ENCODE measurements around the gene POU1F1. TPM values are rescaled to one million over a fixed set of nuclear protein-coding genes. Genes with fewer than 3 reads are reported as not detected.

The POU1F1 gene
- total RNA-seq, 2 donors from 2014 or later = 0.51 TPM; not detected in 1

DNA sequence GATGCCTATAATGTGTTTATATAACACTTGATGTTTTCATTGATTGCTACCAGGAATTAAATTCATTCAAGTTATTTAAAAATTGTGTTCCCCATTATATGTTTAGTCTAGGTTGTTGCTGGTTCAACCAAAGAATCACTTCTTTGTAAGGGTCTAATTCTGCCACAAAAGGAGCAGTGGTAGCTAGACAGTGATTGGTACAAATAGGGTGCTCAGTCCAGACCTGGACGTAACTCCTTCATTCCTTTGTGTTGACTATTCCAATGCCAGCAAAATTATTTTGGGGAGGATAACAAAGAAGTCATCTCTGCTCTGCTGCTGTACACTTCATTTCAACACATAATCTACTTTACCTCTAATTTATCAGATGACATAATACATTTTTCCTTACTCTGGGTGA is 48.1 kb downstream of the POU1F1 start:
- intact Hi-C loops (cut with DNase I) = no loop called here
- no peak for DNase-seq (ENCODE audit: low spot score)
- Histone ChIP-seq H3K36me3 (no peaks in the 10 kb centered on the region), H3K27ac (peak overlapping the region; percentile 96 to 98), H3K4me3 (peak overlapping the region; percentile 80 to 87), H3K9me3 (no peaks in the 10 kb centered on the region), H3K4me1 (replicated peaks) (no peaks in the 10 kb centered on the region), H3K27me3 (replicated peaks; ENCODE audit: insufficient read depth) (no peaks in the 10 kb centered on the region)
- TF ChIP-seq POLR2AphosphoS5 (IDR thresholded peaks at IDR 0.05) (no peak), POLR2A (IDR thresholded peaks at IDR 0.05) (no peak)
- TF ChIP-seq, protein P1, sequence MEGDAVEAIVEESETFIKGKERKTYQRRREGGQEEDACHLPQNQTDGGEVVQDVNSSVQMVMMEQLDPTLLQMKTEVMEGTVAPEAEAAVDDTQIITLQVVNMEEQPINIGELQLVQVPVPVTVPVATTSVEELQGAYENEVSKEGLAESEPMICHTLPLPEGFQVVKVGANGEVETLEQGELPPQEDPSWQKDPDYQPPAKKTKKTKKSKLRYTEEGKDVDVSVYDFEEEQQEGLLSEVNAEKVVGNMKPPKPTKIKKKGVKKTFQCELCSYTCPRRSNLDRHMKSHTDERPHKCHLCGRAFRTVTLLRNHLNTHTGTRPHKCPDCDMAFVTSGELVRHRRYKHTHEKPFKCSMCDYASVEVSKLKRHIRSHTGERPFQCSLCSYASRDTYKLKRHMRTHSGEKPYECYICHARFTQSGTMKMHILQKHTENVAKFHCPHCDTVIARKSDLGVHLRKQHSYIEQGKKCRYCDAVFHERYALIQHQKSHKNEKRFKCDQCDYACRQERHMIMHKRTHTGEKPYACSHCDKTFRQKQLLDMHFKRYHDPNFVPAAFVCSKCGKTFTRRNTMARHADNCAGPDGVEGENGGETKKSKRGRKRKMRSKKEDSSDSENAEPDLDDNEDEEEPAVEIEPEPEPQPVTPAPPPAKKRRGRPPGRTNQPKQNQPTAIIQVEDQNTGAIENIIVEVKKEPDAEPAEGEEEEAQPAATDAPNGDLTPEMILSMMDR (IDR thresholded peaks at IDR 0.05) = no peak
- WGBS = 12% methylated on average over 1 of the region's 1 CpG

DNA sequence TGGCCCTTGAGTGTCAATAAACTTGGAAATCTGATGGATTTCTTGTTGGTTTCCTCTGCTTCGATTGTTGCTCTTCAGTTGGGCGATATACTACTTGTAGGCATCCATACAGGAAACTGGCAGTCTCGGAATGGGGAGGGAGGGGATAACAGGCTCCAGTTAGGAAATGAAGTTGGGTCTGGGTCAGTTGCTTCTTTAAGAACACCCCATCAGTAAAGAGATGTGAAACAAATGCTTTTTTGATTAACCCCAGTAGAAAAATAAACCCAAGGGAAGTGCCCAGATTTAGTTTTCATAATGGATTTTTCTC is 48.6 kb downstream of the POU1F1 start:
- WGBS = 0% methylated on average over 3 of the region's 3 CpGs
- Histone ChIP-seq H3K9me3 (no peaks in the 10 kb centered on the region), H3K36me3 (no peaks in the 10 kb centered on the region), H3K27ac (peak overlapping the region; percentile 96 to 98), H3K4me1 (replicated peaks) (no peaks in the 10 kb centered on the region), H3K4me3 (peak overlapping the region; percentile 80 to 87), H3K27me3 (replicated peaks; ENCODE audit: insufficient read depth) (no peaks in the 10 kb centered on the region)
- intact Hi-C loops (cut with DNase I) = no loop called here
- TF ChIP-seq POLR2AphosphoS5 (IDR thresholded peaks at IDR 0.05) (no peak), POLR2A (IDR thresholded peaks at IDR 0.05) (no peak)
- TF ChIP-seq, protein P1 (IDR thresholded peaks at IDR 0.05) = no peak
- no peak for DNase-seq (ENCODE audit: low spot score)

DNA sequence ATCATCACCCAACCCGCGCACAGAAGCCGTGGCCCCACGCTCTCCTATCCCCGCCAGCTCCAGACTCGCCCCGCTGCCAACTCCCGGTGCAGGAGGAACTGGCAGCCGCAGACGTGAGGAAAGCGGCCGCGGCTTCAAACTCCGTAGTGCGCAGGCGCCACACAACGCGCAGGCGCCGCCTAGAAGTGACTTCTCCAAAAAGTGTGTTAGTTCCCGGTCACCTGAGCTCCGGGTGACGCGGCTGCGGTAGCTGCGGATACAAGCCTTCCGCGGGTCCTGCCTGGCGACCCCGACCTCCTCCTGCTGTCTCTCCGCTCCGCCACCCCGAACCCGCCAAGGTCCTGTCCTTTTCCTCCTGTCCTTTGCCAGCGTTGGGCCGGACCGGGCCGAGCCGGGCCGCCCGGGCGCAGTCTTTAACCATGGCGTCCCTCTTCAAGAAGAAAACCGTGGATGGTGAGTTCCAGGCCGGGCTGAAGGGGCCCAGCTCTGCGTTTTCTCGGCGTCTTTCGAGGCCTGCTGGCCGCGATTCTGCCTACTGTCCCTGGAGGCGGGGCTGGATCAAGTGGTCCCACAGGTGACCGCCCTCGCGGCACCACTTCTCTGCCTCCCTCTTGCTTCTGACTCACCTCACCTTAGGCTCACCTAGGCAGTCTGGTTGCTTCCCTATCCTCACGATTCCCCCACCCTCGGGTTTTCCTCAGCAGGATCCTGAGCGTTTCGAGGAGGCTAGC is 49.1 kb downstream of the POU1F1 start, which contains the start of gene CHMP2B:
Gene CHMP2B, plus strand, starts transcription at position 206 of the 731 bp plus-strand sequence. Its CDS starts 214 bp downstream, at position 420.
- Histone ChIP-seq H3K4me3 (peak within 1 kb of the TSS; percentile 80 to 87), H3K9me3 (no peaks in the 10 kb centered on the region), H3K4me1 (replicated peaks) (no peaks in the 10 kb centered on the region), H3K36me3 (no peaks in the 10 kb centered on the region), H3K27me3 (replicated peaks; ENCODE audit: insufficient read depth) (no peaks in the 10 kb centered on the region), H3K27ac (peak within 1 kb of the TSS; percentile 96 to 98)
- peak; percentile 93 for DNase-seq (ENCODE audit: low spot score)
- intact Hi-C loops (cut with DNase I) = no loop called here
- under 1% methylated on average over 39 of the region's 59 CpGs for WGBS
- peak; percentile 84 for TF ChIP-seq POLR2A (IDR thresholded peaks at IDR 0.05)
- TF ChIP-seq, protein P1 (IDR thresholded peaks at IDR 0.05) = peak in 1 of 4 experiments; percentile 11
- peak; percentile 94 for TF ChIP-seq POLR2AphosphoS5 (IDR thresholded peaks at IDR 0.05)

- H3K9me3 ChIP-seq = no peaks in the 10 kb centered on the region
- WGBS = 66% methylated on average over 5 of the region's 5 CpGs
- H3K27me3 ChIP-seq (replicated peaks; ENCODE audit: insufficient read depth) = no peaks in the 10 kb centered on the region
- intact Hi-C loops (cut with DNase I) = no loop called here
- H3K4me3 ChIP-seq = no peak overlapping the region
- H3K4me1 ChIP-seq (replicated peaks) = no peaks in the 10 kb centered on the region
- DNase-seq (ENCODE audit: low spot score) = no peak
- H3K36me3 ChIP-seq = no peaks in the 10 kb centered on the region
- H3K27ac ChIP-seq = no peak overlapping the region
- no peak for TF ChIP-seq POLR2AphosphoS5 (IDR thresholded peaks at IDR 0.05)
- TF ChIP-seq POLR2A (IDR thresholded peaks at IDR 0.05) = no peak
- TF ChIP-seq, protein P1 (IDR thresholded peaks at IDR 0.05) = no peak
Observed at GRCh38 chr3:87225659-87226058, 50.7 kb downstream of the POU1F1 start.

- Histone ChIP-seq H3K9me3 (no peaks in the 10 kb centered on the region), H3K36me3 (no peaks in the 10 kb centered on the region), H3K4me1 (replicated peaks) (no peaks in the 10 kb centered on the region), H3K27me3 (replicated peaks; ENCODE audit: insufficient read depth) (no peaks in the 10 kb centered on the region), H3K4me3 (no peak overlapping the region), H3K27ac (no peak overlapping the region)
- intact Hi-C loops (cut with DNase I) = no loop called here
- no peak for TF ChIP-seq POLR2A (IDR thresholded peaks at IDR 0.05)
- TF ChIP-seq, protein P1 (IDR thresholded peaks at IDR 0.05) = no peak
- no peak for DNase-seq (ENCODE audit: low spot score)
- 78% methylated on average over 2 of the region's 2 CpGs for WGBS
Observed at GRCh38 chr3:87219611-87220010, 56.8 kb downstream of the POU1F1 start.

Measured in prostate gland (tissue), 2 donors.